Mesothelial cell of epicardium (in vitro differentiated cells): ENCODE measurements around the gene KLHL17. TPM values are rescaled to one million over a fixed set of nuclear protein-coding genes. Genes with fewer than 3 reads are reported as not detected.

Experiments
- DNase-seq, 2 experiments: peaks; one replicate each; pipeline ENCODE4 v3.0.0; 2021; ENCODE audit warnings: low spot score in 2 of 2; ENCODE audit not compliant: unreplicated experiment in 2 of 2
- H3K27ac Mint-ChIP-seq: 2 replicates; pipeline ENCODE4 v1.8.0; 2021; ENCODE audit warnings: mixed read lengths
- H3K27me3 Mint-ChIP-seq: 2 replicates; pipeline ENCODE4 v1.8.0; 2021; ENCODE audit warnings: low read depth, mixed read lengths
- H3K36me3 Mint-ChIP-seq: 2 replicates; pipeline ENCODE4 v1.8.0; 2021; ENCODE audit warnings: mixed read lengths
- H3K4me1 Mint-ChIP-seq: 2 replicates; pipeline ENCODE4 v1.8.0; 2021; ENCODE audit warnings: mixed read lengths
- H3K4me3 Mint-ChIP-seq: 2 replicates; pipeline ENCODE4 v1.8.0; 2021; ENCODE audit warnings: mild to moderate bottlenecking, moderate library complexity, mixed read lengths
- H3K9me3 Mint-ChIP-seq: 2 replicates; pipeline ENCODE4 v1.8.0; 2021; ENCODE audit warnings: mixed read lengths
- total RNA-seq: library from RNA; stranded (reverse); gene quantifications from 3 replicates; pipeline ENCODE4 v1.2.1, GENCODE V29; 2021
- TF ChIP-seq, protein P1 (sequence below): fragments of 200-600 bp; sonication (generic); IDR thresholded peaks from one replicate; pipeline ENCODE4 v1.5.0; 2021; ENCODE audit warnings: antibody characterized with exemption; ENCODE audit not compliant: unreplicated experiment

KLHL17 gene
- total RNA-seq = 44.7 to 49.8 TPM (median 47.0 TPM) in 3 replicates

DNA sequence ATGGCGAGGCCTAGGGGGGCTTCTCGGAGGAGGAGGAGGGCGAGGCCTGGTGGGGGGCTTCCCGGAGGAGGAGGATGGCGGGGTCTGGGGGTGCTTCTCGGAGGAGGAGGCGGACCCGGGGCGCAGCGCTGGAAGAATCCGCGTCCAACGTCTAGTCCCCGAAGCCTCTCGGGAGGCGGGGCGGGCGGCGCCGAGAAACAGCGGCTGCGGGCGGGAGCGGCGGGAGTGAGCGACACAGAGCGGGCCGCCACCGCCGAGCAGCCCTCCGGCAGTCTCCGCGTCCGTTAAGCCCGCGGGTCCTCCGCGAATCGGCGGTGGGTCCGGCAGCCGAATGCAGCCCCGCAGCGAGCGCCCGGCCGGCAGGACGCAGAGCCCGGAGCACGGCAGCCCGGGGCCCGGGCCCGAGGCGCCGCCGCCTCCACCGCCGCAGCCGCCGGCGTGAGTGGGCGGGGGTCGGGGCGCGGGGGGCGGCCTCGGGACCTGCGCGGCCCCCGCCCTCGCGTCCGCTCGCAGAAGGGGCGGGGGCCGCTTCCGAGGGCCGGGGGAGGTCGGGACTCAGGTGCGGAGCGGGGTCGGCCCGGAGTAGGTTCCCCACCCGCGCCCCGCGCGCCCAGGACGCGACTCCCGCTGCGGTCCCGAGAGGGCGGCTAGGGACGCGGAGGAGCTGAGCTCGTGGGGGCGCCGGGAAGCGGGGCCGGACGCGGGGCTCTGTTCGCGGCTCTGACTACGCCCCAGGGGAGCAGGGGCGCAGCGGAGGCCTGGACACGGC is at the start of gene KLHL17:
KLHL17 (plus strand) TSS at position 222 of the 769 bp plus-strand sequence; CDS start at position 332, 110 bp downstream.
- Mint-ChIP-seq H3K27ac (no peak within 1 kb of the TSS), H3K4me1 (peaks cover 11% of the 10 kb centered on the region), H3K4me3 (peak within 1 kb of the TSS; percentile 85), H3K9me3 (no peaks in the 10 kb centered on the region), H3K27me3 (no peaks in the 10 kb centered on the region), H3K36me3 (peaks cover 6% of the 10 kb centered on the region)
- DNase-seq = peak in 1 of 2 experiments; percentile 75
- TF ChIP-seq, protein P1, sequence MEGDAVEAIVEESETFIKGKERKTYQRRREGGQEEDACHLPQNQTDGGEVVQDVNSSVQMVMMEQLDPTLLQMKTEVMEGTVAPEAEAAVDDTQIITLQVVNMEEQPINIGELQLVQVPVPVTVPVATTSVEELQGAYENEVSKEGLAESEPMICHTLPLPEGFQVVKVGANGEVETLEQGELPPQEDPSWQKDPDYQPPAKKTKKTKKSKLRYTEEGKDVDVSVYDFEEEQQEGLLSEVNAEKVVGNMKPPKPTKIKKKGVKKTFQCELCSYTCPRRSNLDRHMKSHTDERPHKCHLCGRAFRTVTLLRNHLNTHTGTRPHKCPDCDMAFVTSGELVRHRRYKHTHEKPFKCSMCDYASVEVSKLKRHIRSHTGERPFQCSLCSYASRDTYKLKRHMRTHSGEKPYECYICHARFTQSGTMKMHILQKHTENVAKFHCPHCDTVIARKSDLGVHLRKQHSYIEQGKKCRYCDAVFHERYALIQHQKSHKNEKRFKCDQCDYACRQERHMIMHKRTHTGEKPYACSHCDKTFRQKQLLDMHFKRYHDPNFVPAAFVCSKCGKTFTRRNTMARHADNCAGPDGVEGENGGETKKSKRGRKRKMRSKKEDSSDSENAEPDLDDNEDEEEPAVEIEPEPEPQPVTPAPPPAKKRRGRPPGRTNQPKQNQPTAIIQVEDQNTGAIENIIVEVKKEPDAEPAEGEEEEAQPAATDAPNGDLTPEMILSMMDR = no peak

DNA sequence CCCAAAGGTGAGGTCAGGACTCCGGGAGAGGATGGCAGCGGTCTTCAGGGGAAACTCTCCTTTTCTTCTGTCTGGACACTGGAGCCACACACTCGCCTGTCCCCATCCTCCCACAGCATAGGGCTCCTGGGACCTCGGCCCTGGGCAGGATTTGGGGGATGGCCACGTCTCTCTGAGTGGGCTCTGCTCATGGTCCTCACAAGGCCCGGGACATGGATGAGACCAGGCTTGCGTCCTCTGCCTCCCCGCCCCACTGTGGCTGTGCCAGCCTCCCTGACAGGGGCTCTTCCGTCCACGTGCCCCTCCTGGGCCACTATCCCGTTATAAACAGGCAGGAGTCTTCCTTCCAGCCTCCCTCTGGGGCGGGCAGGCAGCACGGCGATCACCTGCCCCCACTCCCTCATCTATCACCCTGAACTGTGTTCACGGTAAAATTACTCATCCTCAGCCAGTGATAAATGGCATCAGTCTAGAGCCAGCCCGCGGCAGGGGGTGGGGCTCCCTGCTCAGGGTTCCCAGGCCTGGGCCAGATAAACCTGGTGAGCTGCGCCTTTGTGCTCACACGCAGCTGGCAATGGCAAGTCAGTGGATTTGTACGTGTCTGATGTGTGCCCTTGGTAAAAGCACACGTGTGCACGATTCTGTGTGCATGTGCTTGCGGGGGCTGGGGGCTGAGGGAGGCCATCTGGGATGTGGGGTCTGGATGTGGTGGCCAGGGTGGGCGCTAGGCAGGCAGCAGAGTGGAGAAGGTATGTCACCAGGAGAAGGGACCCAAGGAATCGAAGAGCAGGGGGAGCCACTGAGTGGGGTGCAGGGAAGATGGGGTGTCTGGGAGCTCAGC is 49.3 kb upstream of the KLHL17 start:
- Mint-ChIP-seq H3K27me3 (peaks cover 10% of the 10 kb centered on the region), H3K4me3 (peak overlapping the region; percentile 15), H3K27ac (peak overlapping the region; percentile 58), H3K36me3 (peaks cover 4% of the 10 kb centered on the region), H3K9me3 (no peaks in the 10 kb centered on the region), H3K4me1 (peaks cover 69% of the 10 kb centered on the region)
- TF ChIP-seq, protein P1 = no peak
- DNase-seq = peak in 1 of 2 experiments; percentile 48

DNA sequence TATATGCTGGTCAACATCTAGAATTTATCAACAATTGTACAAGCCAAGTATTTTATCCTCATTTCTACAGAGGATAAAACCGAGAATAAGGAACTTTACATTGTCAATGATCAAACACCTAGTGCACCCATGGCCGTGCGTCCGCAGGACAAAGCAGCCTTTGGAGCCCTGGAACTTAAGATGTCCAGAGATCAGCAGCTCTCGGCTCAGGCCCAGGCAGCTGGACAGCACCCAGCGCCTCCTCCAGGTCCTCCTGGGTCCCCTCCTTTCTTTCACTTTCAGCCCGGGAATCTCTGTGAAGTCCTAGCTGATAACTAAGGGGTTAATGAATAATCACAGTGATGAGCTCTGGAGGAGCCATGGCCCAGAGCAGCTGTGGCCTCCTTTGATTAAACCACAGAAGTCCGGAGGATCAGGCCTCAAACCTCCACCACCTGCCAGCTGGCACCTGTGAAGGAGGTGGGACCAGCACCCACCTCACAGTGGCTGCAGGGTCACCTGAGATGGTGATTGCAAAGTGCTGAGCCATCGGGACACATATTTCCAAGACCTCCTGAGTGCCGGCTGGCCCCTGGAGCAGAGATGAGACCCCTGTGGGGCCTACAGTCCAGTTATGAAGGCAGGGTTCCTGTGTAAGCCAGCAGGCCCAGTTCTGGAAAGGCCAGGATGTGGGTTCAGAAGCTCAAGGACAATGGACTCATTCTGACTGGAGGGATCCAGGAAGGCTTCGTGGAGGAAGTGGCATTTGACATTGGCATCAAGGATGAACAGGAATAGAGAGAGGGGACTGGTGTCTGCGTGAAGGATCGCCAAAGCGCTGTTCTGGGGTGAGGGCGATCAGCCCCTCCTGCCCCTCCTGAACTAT is 48.3 kb upstream of the KLHL17 start:
- H3K27ac Mint-ChIP-seq = no peak overlapping the region
- TF ChIP-seq, protein P1 = no peak
- peaks cover 68% of the 10 kb centered on the region for H3K4me1 Mint-ChIP-seq
- no peak for DNase-seq
- peaks cover 2% of the 10 kb centered on the region for H3K36me3 Mint-ChIP-seq
- H3K27me3 Mint-ChIP-seq = peaks cover 10% of the 10 kb centered on the region
- no peaks in the 10 kb centered on the region for H3K9me3 Mint-ChIP-seq
- H3K4me3 Mint-ChIP-seq = peak overlapping the region; percentile 24

DNA sequence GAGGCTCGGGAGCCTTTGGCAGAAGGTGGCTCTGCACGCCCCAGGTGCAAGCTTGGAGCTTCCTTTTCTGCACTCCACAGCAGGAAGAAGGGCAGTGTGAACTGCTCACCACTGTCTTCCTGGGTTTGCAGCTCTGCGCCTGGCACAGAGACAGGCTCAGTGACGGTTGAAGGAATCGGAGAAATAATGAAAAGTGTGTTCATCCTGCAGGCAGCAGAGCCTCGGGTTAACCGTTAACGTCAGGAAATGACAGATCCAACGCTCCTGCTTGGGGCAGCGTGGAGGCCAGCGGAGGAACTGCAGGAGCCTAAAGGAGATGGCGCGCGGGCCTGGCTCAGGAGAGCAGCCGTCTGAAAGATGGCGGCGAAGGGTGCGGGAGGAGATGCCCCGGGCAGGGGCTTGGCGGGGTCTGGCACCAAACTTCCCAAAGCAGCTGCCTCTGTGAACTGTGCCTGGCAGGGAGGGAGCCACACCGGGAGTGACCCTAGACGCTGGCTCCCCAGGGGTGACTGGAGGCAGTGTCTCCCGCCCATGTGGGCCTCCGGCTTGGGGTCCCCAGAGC is 47.6 kb upstream of the KLHL17 start:
- Mint-ChIP-seq H3K4me3 (peak overlapping the region; percentile 24), H3K4me1 (peaks cover 73% of the 10 kb centered on the region), H3K27ac (no peak overlapping the region), H3K9me3 (no peaks in the 10 kb centered on the region), H3K36me3 (peaks cover 2% of the 10 kb centered on the region), H3K27me3 (peaks cover 9% of the 10 kb centered on the region)
- TF ChIP-seq, protein P1 = no peak
- peak in 1 of 2 experiments; percentile 37 for DNase-seq
